WTC11 (cell line): ENCODE measurements around the gene SMARCA4. TPM values are rescaled to one million over a fixed set of nuclear protein-coding genes. Genes with fewer than 3 reads are reported as not detected.

Experiments
- ATAC-seq: fragments of 200-7000 bp; cut with Tn5 transposase; 2 replicates; pipeline ENCODE4 v1.10.0; 2021; ENCODE audit warnings: mild to moderate bottlenecking, moderate library complexity
- CTCF ChIA-PET: fragments of 300-600 bp; sonication (Branson Sonifier 250); formaldehyde crosslinking; loops from one replicate; lab custom pipeline; 2021; ENCODE audit warnings: antibody characterized with exemption; lab: Charles Lee
- POLR2A ChIA-PET: fragments of 350-600 bp; sonication (Branson Sonifier 250); formaldehyde crosslinking; loops from one replicate; lab custom pipeline; 2021; ENCODE audit warnings: antibody characterized with exemption; lab: Charles Lee
- DNase-seq: peaks from one replicate; pipeline ENCODE4 v3.0.0; 2021; ENCODE audit warnings: low spot score
- H3K27ac Mint-ChIP-seq: 2 replicates; pipeline ENCODE4 v1.8.0; 2021; ENCODE audit warnings: mixed read lengths
- H3K27me3 Mint-ChIP-seq: 2 replicates; pipeline ENCODE4 v1.8.0; 2021; ENCODE audit warnings: low read depth, mild to moderate bottlenecking, moderate library complexity, mixed read lengths
- H3K36me3 Mint-ChIP-seq: 2 replicates; pipeline ENCODE4 v1.8.0; 2021; ENCODE audit warnings: mixed read lengths
- H3K4me1 Mint-ChIP-seq: 2 replicates; pipeline ENCODE4 v1.8.0; 2022; ENCODE audit warnings: mixed read lengths
- H3K4me3 Mint-ChIP-seq: 2 replicates; pipeline ENCODE4 v1.8.0; 2021; ENCODE audit warnings: mild to moderate bottlenecking, moderate library complexity, mixed read lengths
- H3K9me3 Mint-ChIP-seq: 2 replicates; pipeline ENCODE4 v1.8.0; 2021; ENCODE audit warnings: mixed read lengths
- ARID4B ChIP-seq: sonication (generic); formaldehyde crosslinking; IDR thresholded peaks from 2 replicates; pipeline ENCODE4 v1.8.0; 2023; ENCODE audit warnings: missing genetic modification reagents, mild to moderate bottlenecking, borderline replicate concordance
- CREM ChIP-seq: sonication (generic); formaldehyde crosslinking; IDR thresholded peaks from 2 replicates; pipeline ENCODE4 v1.8.1; 2022; ENCODE audit warnings: mild to moderate bottlenecking, missing genetic modification reagents, moderate library complexity
- EMX1 ChIP-seq: fragments of 250-450 bp; sonication (Bioruptor Pico); IDR thresholded peaks from 2 replicates; pipeline ENCODE4 v1.8.0; 2021; ENCODE audit warnings: mild to moderate bottlenecking
- ETV6 ChIP-seq: sonication (generic); formaldehyde crosslinking; IDR thresholded peaks from 2 replicates; pipeline ENCODE4 v1.8.1; 2022; ENCODE audit warnings: mild to moderate bottlenecking, missing genetic modification reagents
- FOXP1 ChIP-seq: sonication (generic); formaldehyde crosslinking; IDR thresholded peaks from 2 replicates; pipeline ENCODE4 v1.8.0; 2022; ENCODE audit warnings: missing genetic modification reagents, mild to moderate bottlenecking, moderate library complexity, borderline replicate concordance
- IRF2 ChIP-seq: sonication (generic); formaldehyde crosslinking; IDR thresholded peaks from 2 replicates; pipeline ENCODE4 v1.8.0; 2022; ENCODE audit warnings: low read depth, missing genetic modification reagents, borderline replicate concordance
- MAX ChIP-seq: sonication (generic); formaldehyde crosslinking; IDR thresholded peaks from 2 replicates; pipeline ENCODE4 v1.8.0; 2022; ENCODE audit warnings: mild to moderate bottlenecking, missing genetic modification reagents
- MLX ChIP-seq: sonication (generic); formaldehyde crosslinking; IDR thresholded peaks from 2 replicates; pipeline ENCODE4 v1.8.1; 2023; ENCODE audit warnings: mild to moderate bottlenecking, missing genetic modification reagents, moderate library complexity
- MXD4 ChIP-seq: fragments of 250-450 bp; sonication (Bioruptor Pico); IDR thresholded peaks from 2 replicates; pipeline ENCODE4 v1.8.0; 2021; ENCODE audit warnings: mild to moderate bottlenecking, moderate library complexity, borderline replicate concordance
- NR2C2 ChIP-seq: sonication (generic); formaldehyde crosslinking; IDR thresholded peaks from 2 replicates; pipeline ENCODE4 v1.8.0; 2022; ENCODE audit warnings: mild to moderate bottlenecking, missing genetic modification reagents
- NR3C1 ChIP-seq: sonication (generic); formaldehyde crosslinking; conservative IDR thresholded peaks from 2 replicates; pipeline ENCODE4 v1.8.1; 2023; ENCODE audit warnings: low read depth, mild to moderate bottlenecking, missing genetic modification reagents
- TEAD4 ChIP-seq: sonication (generic); formaldehyde crosslinking; IDR thresholded peaks from 2 replicates; pipeline ENCODE4 v1.8.0; 2022; ENCODE audit warnings: mild to moderate bottlenecking, missing genetic modification reagents
- ZNF219 ChIP-seq: sonication (generic); formaldehyde crosslinking; IDR thresholded peaks from 2 replicates; pipeline ENCODE4 v1.8.0; 2023; ENCODE audit warnings: missing genetic modification reagents, mild to moderate bottlenecking, borderline replicate concordance
- ZNF317 ChIP-seq: sonication (generic); formaldehyde crosslinking; IDR thresholded peaks from 2 replicates; pipeline ENCODE4 v1.8.1; 2023; ENCODE audit warnings: low read depth, mild to moderate bottlenecking, moderate library complexity, missing genetic modification reagents, borderline replicate concordance
- ZNF416 ChIP-seq: fragments of 250-450 bp; sonication (Bioruptor Pico); IDR thresholded peaks from 2 replicates; pipeline ENCODE4 v1.9.0; 2021; ENCODE audit warnings: mild to moderate bottlenecking, inconsistent platforms
- ZNF671 ChIP-seq: fragments of 250-450 bp; sonication (Bioruptor Pico); IDR thresholded peaks from 2 replicates; pipeline ENCODE4 v1.8.0; 2021; ENCODE audit warnings: mild to moderate bottlenecking
- total RNA-seq: library from RNA; stranded (reverse); gene quantifications from 3 replicates; pipeline ENCODE4 v1.2.3, GENCODE V29; 2021
- TF ChIP-seq, protein P1 (sequence below): fragments of 250-450 bp; sonication (Bioruptor Pico); IDR thresholded peaks from 2 replicates; pipeline ENCODE4 v1.9.0; 2021; ENCODE audit warnings: mild to moderate bottlenecking
- TF ChIP-seq, protein P2 (sequence below): fragments of 250-450 bp; sonication (Bioruptor Pico); IDR thresholded peaks from 2 replicates; pipeline ENCODE4 v2.1.2; 2022; ENCODE audit warnings: mild to moderate bottlenecking, moderate library complexity
- TF ChIP-seq, protein P3 (sequence below): sonication (generic); formaldehyde crosslinking; IDR thresholded peaks from 2 replicates; pipeline ENCODE4 v1.8.1; 2023; ENCODE audit warnings: mild to moderate bottlenecking, moderate library complexity, missing genetic modification reagents
- TF ChIP-seq, protein P4 (sequence below): sonication (generic); formaldehyde crosslinking; IDR thresholded peaks from 2 replicates; pipeline ENCODE4 v1.8.1; 2022; ENCODE audit warnings: mild to moderate bottlenecking, missing genetic modification reagents, moderate library complexity, borderline replicate concordance

SMARCA4 gene
- total RNA-seq, 1 experiment from 2014 or later = 295 TPM

- TF ChIP-seq ARID4B (CRISPR knock-in tag) (no peak), ZNF416 (CRISPR knock-in tag) (no peak), IRF2 (CRISPR knock-in tag) (no peak), TEAD4 (CRISPR knock-in tag) (no peak), EMX1 (CRISPR knock-in tag) (no peak), MXD4 (CRISPR knock-in tag) (no peak)
Measured at GRCh38 chr19:11013771-11014170, 52.9 kb downstream of the SMARCA4 start (continued).

- Mint-ChIP-seq H3K27ac (peak overlapping the region; percentile 84; the same call in 1 of the 2 replicates), H3K27me3 (no peaks in the 10 kb centered on the region), H3K4me3 (no peak overlapping the region), H3K4me1 (no peaks in the 10 kb centered on the region), H3K36me3 (peaks cover 87% of the 10 kb centered on the region), H3K9me3 (no peaks in the 10 kb centered on the region)
- POLR2A ChIA-PET = no interaction called here
- no peak for DNase-seq
- CTCF ChIA-PET = interaction anchor here (0.6 to 2.8 kb wide), 4 partner anchors 43 to 78 kb away, joined by 3 to 16 read pairs (median 3); no protein-coding TSS in a partner anchor
- peak; percentile 73 for ATAC-seq
- TF ChIP-seq MLX (no peak), NR3C1 (CRISPR knock-in tag) (no peak), ZNF219 (CRISPR knock-in tag) (no peak), NR2C2 (CRISPR knock-in tag) (no peak), ZNF671 (no peak)
- TF ChIP-seq, protein P1, sequence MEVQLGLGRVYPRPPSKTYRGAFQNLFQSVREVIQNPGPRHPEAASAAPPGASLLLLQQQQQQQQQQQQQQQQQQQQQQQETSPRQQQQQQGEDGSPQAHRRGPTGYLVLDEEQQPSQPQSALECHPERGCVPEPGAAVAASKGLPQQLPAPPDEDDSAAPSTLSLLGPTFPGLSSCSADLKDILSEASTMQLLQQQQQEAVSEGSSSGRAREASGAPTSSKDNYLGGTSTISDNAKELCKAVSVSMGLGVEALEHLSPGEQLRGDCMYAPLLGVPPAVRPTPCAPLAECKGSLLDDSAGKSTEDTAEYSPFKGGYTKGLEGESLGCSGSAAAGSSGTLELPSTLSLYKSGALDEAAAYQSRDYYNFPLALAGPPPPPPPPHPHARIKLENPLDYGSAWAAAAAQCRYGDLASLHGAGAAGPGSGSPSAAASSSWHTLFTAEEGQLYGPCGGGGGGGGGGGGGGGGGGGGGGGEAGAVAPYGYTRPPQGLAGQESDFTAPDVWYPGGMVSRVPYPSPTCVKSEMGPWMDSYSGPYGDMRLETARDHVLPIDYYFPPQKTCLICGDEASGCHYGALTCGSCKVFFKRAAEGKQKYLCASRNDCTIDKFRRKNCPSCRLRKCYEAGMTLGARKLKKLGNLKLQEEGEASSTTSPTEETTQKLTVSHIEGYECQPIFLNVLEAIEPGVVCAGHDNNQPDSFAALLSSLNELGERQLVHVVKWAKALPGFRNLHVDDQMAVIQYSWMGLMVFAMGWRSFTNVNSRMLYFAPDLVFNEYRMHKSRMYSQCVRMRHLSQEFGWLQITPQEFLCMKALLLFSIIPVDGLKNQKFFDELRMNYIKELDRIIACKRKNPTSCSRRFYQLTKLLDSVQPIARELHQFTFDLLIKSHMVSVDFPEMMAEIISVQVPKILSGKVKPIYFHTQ = no peak
- TF ChIP-seq, protein P2, sequence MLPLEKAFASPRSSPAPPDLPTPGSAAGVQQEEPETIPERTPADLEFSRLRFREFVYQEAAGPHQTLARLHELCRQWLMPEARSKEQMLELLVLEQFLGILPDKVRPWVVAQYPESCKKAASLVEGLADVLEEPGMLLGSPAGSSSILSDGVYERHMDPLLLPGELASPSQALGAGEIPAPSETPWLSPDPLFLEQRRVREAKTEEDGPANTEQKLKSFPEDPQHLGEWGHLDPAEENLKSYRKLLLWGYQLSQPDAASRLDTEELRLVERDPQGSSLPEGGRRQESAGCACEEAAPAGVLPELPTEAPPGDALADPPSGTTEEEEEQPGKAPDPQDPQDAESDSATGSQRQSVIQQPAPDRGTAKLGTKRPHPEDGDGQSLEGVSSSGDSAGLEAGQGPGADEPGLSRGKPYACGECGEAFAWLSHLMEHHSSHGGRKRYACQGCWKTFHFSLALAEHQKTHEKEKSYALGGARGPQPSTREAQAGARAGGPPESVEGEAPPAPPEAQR = no peak
Measured at GRCh38 chr19:11014403-11014911, 53.6 kb downstream of the SMARCA4 start.

GRCh38 chr19:11016631-11017030 lies 55.8 kb downstream of the SMARCA4 start:
- Mint-ChIP-seq H3K4me3 (no peak overlapping the region), H3K4me1 (no peaks in the 10 kb centered on the region), H3K9me3 (no peaks in the 10 kb centered on the region), H3K36me3 (peaks cover 87% of the 10 kb centered on the region), H3K27ac (0 out of 2 replicates have a peak overlapping the region, but pooled peaks have one; percentile 55), H3K27me3 (no peaks in the 10 kb centered on the region)
- ChIA-PET POLR2A (no interaction called here), CTCF (interaction anchor here (1.8 kb wide), 1 partner anchor 19 kb away, joined by 5 read pairs; no protein-coding TSS in a partner anchor)
- DNase-seq (no peak), ATAC-seq (no peak)
- TF ChIP-seq ETV6 (no peak), NR3C1 (CRISPR knock-in tag) (no peak), CREM (CRISPR knock-in tag) (no peak), MAX (no peak), FOXP1 (CRISPR knock-in tag) (no peak), ZNF317 (CRISPR knock-in tag) (no peak)
- TF ChIP-seq, protein P3, sequence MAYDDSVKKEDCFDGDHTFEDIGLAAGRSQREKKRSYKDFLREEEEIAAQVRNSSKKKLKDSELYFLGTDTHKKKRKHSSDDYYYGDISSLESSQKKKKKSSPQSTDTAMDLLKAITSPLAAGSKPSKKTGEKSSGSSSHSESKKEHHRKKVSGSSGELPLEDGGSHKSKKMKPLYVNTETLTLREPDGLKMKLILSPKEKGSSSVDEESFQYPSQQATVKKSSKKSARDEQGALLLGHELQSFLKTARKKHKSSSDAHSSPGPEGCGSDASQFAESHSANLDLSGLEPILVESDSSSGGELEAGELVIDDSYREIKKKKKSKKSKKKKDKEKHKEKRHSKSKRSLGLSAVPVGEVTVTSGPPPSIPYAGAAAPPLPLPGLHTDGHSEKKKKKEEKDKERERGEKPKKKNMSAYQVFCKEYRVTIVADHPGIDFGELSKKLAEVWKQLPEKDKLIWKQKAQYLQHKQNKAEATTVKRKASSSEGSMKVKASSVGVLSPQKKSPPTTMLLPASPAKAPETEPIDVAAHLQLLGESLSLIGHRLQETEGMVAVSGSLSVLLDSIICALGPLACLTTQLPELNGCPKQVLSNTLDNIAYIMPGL (CRISPR knock-in tag) = no peak
- TF ChIP-seq, protein P4, sequence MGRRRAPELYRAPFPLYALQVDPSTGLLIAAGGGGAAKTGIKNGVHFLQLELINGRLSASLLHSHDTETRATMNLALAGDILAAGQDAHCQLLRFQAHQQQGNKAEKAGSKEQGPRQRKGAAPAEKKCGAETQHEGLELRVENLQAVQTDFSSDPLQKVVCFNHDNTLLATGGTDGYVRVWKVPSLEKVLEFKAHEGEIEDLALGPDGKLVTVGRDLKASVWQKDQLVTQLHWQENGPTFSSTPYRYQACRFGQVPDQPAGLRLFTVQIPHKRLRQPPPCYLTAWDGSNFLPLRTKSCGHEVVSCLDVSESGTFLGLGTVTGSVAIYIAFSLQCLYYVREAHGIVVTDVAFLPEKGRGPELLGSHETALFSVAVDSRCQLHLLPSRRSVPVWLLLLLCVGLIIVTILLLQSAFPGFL (CRISPR knock-in tag) = no peak
